IMR-90 (cell line): ENCODE results near the gene PCNP. TPM values are rescaled to one million over a fixed set of nuclear protein-coding genes. Genes with fewer than 3 reads are reported as not detected.
"Not testable (repeated sequence)": the region's sequence is repeated elsewhere in the genome, so short reads cannot be mapped to it uniquely, and the experiment has no call there.

Source experiments
- ATAC-seq: fragments of 200-7000 bp; cut with Tn5 transposase; 2 replicates; pipeline ENCODE4 v1.9.1; 2020; ENCODE audit warnings: low read depth, mild to moderate bottlenecking, moderate library complexity
- BruUV-seq: library from RNA; stranded (reverse); fragments of 400-500 nt; replicated peaks from 2 replicates; lab custom pipeline; 2021; lab: Mats Ljungman, UMichigan
- CTCF ChIA-PET: fragments of 300-600 bp; formaldehyde crosslinking; extraction: SDS; loops from one replicate; lab custom pipeline; 2021; ENCODE audit warnings: antibody characterized with exemption; lab: Yijun Ruan, JAX
- POLR2A ChIA-PET: fragments of 300-600 bp; sonication (Branson Sonifier 250); formaldehyde crosslinking; loops from one replicate; lab custom pipeline; 2022; ENCODE audit warnings: antibody characterized with exemption; ENCODE audit not compliant: unreplicated experiment; lab: Charles Lee
- DNase-seq: peaks from one replicate; pipeline ENCODE4 v3.0.0; 2013
- H2AFZ ChIP-seq: replicated peaks from 2 replicates; pipeline ENCODE3; 2013; ENCODE audit warnings: low read length, mild to moderate bottlenecking; ENCODE audit not compliant: poor library complexity
- H2AK5ac ChIP-seq: 2 replicates; pipeline ENCODE4 v1.6.1; 2013; ENCODE audit warnings: low read depth, low read length, inconsistent platforms
- H2AK9ac ChIP-seq: replicated peaks from 2 replicates; pipeline ENCODE3; 2013; ENCODE audit warnings: mild to moderate bottlenecking, low read depth, low read length, moderate library complexity; ENCODE audit not compliant: poor library complexity
- H2BK120ac ChIP-seq: 2 replicates; pipeline ENCODE4 v1.6.1; 2013; ENCODE audit warnings: low read depth, low read length, inconsistent platforms
- H2BK15ac ChIP-seq: 3 replicates; pipeline ENCODE4 v1.6.1; 2013; ENCODE audit warnings: low read depth, low read length, inconsistent platforms
- H2BK20ac ChIP-seq: 2 replicates; pipeline ENCODE4 v1.6.1; 2013; ENCODE audit warnings: low read depth, mild to moderate bottlenecking, inconsistent platforms, low read length, moderate library complexity
- H2BK5ac ChIP-seq: 2 replicates; pipeline ENCODE4 v1.6.1; 2013; ENCODE audit warnings: mild to moderate bottlenecking, low read depth, low read length, inconsistent platforms; ENCODE audit not compliant: poor library complexity, severe bottlenecking
- H3K14ac ChIP-seq: replicated peaks from 2 replicates; pipeline ENCODE4 v1.6.1; 2013; ENCODE audit warnings: low read depth, low read length, inconsistent platforms
- H3K18ac ChIP-seq: 2 replicates; pipeline ENCODE4 v1.6.1; 2013; ENCODE audit warnings: low read depth, low read length, control low read depth
- H3K23ac ChIP-seq: 2 replicates; pipeline ENCODE4 v1.6.1; 2013; ENCODE audit warnings: low read depth, low read length, inconsistent platforms
- H3K27ac ChIP-seq: 2 replicates; pipeline ENCODE4 v1.5.1; 2013; ENCODE audit warnings: mild to moderate bottlenecking, control low read depth, low read length; ENCODE audit not compliant: insufficient read depth
- H3K27me3 ChIP-seq: 2 replicates; pipeline ENCODE4 v1.6.1; 2013; ENCODE audit warnings: low read length; ENCODE audit not compliant: control insufficient read depth, insufficient read depth
- H3K36me3 ChIP-seq: 2 replicates; pipeline ENCODE4 v1.6.1; 2013; ENCODE audit warnings: low read length, mixed read lengths; ENCODE audit not compliant: control insufficient read depth, insufficient read depth
- H3K4ac ChIP-seq: 2 replicates; pipeline ENCODE4 v1.6.1; 2013; ENCODE audit warnings: low read depth, low read length, inconsistent platforms
- H3K4me1 ChIP-seq: 2 replicates; pipeline ENCODE4 v1.6.1; 2013; ENCODE audit warnings: low read length, mixed read lengths; ENCODE audit not compliant: control insufficient read depth, insufficient read depth
- H3K4me2 ChIP-seq: 2 replicates; pipeline ENCODE4 v1.6.1; 2013; ENCODE audit warnings: low read depth, mild to moderate bottlenecking, control low read depth, low read length, moderate library complexity
- H3K4me3 ChIP-seq: 2 replicates; pipeline ENCODE4 v1.5.1; 2013; ENCODE audit warnings: low read depth, mild to moderate bottlenecking, control low read depth, low read length, moderate library complexity; ENCODE audit not compliant: insufficient read depth
- H3K56ac ChIP-seq: 2 replicates; pipeline ENCODE4 v1.6.1; 2013; ENCODE audit warnings: low read length, inconsistent platforms; ENCODE audit not compliant: insufficient read depth; ENCODE audit errors: extremely low read depth
- H3K79me1 ChIP-seq, 2 experiments: 2 replicates each; pipeline ENCODE4 v1.6.1; 2013; ENCODE audit warnings: low read length in 2 of 2, inconsistent platforms in 1 of 2, low read depth in 1 of 2
- H3K9ac ChIP-seq: 2 replicates; pipeline ENCODE4 v1.6.1; 2013; ENCODE audit warnings: low read depth, low read length, control low read depth
- H3K9me1 ChIP-seq: 2 replicates; pipeline ENCODE4 v1.6.1; 2013; ENCODE audit warnings: low read length, inconsistent platforms; ENCODE audit not compliant: insufficient read depth
- H3K9me3 ChIP-seq: 2 replicates; pipeline ENCODE4 v1.6.1; 2013; ENCODE audit warnings: low read length; ENCODE audit not compliant: control insufficient read depth, insufficient read depth
- H4K20me1 ChIP-seq: 2 replicates; pipeline ENCODE4 v1.6.1; 2013; ENCODE audit warnings: low read length, inconsistent platforms; ENCODE audit not compliant: insufficient read depth
- H4K5ac ChIP-seq: 2 replicates; pipeline ENCODE4 v1.6.1; 2013; ENCODE audit warnings: mild to moderate bottlenecking, low read depth, low read length, control low read depth
- H4K8ac ChIP-seq, 2 experiments: 2 replicates each; pipeline ENCODE4 v1.6.1; 2013; ENCODE audit warnings: low read depth in 2 of 2, low read length in 2 of 2, control low read depth in 1 of 2, inconsistent platforms in 1 of 2
- H4K91ac ChIP-seq: 2 replicates; pipeline ENCODE4 v1.6.1; 2013; ENCODE audit warnings: low read depth, low read length, inconsistent platforms; ENCODE audit not compliant: insufficient read depth
- WGBS, 2 experiments: methylation state at CpG; one replicate each; pipeline versions ENCODE4 v1.1.5 to v1.1.7; 2013; ENCODE audit warnings: missing lambda C conversion rate in 2 of 2; ENCODE audit not compliant: insufficient read length in 1 of 2; ENCODE audit errors: extremely low coverage in 2 of 2; 5-methylcytosine and 5-hydroxymethylcytosine counted together
- dilution Hi-C: fragments of 300-500 bp; cut with HindIII; formaldehyde crosslinking; loops from one replicate; pipeline ENCODE4 v1.14.3; 2018; ENCODE audit warnings: low sequenced_read_pairs; ENCODE audit not compliant: unreplicated experiment
- in situ Hi-C: fragments of 300-500 bp; cut with MboI; formaldehyde crosslinking; loops from 3 replicates; pipeline ENCODE4 v1.14.3; 2019; ENCODE audit warnings: low sequenced_read_pairs, inconsistent platforms, mixed read lengths
- intact Hi-C: fragments of 100-400 bp; cut with micrococcal nuclease; formaldehyde crosslinking; loops from 2 replicates; pipeline ENCODE4 v1.10.0; 2022
- polyA plus RNA-seq, 3 experiments: library from polyadenylated mRNA; depleted of rRNA; stranded (reverse); fragments of >200 nt; gene quantifications; 2 replicates each; pipeline ENCODE4 v1.2.3, GENCODE V29; 2012; ENCODE audit warnings: low replicate concordance in 1 of 3
- total RNA-seq: library from RNA; depleted of rRNA; stranded (reverse); fragments of >200 nt; gene quantifications from 2 replicates; pipeline ENCODE4 v1.2.3, GENCODE V29; 2012

Gene PCNP
- total and polyA plus RNA-seq, 2 of the 4 experiments (the other 2 are of a cell fraction), result 34.6 to 53.2 TPM

DNA sequence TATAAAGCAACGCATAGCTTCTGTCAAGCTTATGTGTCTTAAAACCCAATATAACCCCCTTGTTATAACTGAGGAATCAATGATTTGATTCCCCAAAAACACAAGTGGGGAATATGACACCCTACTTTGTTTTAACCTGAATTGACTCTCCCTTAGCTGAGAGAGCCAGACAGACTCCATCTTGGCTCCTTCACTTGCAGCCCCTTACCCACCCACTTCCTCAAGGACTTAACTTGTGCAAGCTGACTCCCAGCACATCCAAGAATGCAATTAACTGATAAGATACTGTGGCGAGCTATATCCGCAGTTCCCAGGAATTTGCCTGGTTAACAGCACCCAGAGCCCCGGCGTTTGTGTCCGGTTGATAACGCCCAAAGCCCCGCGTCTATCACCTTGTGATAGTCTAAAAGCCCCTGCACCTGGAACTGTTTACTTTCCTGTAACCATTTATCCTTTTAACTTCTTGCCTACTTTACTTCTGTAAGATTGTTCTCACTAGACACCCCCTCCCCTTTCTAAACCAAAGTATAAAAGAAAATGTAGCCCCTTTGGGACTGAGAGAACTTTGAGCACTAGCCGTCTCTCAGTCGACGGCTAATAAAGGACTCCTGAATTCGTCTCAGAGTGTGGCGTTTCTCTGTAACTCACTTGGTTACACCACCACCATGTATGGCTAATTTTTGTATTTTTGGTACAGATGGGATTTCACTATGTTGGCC, 67.6 kb downstream of the PCNP start:
- in situ Hi-C loops, H2AK5ac ChIP-seq, H2BK15ac ChIP-seq, H3K36me3 ChIP-seq, H3K9ac ChIP-seq, H3K79me1 ChIP-seq, H2BK20ac ChIP-seq, dilution Hi-C loops, H4K20me1 ChIP-seq, ATAC-seq, H3K4me2 ChIP-seq, H2AK9ac ChIP-seq, H2BK120ac ChIP-seq, H3K4me1 ChIP-seq, H3K18ac ChIP-seq, H3K4ac ChIP-seq, intact Hi-C loops, H4K91ac ChIP-seq, H3K4me3 ChIP-seq, CTCF ChIA-PET, H3K9me1 ChIP-seq, H3K27me3 ChIP-seq, H3K14ac ChIP-seq, DNase-seq, H3K9me3 ChIP-seq, H2AFZ ChIP-seq, BruUV-seq, POLR2A ChIA-PET, H4K5ac ChIP-seq, H2BK5ac ChIP-seq, H3K27ac ChIP-seq, H4K8ac ChIP-seq, H3K56ac ChIP-seq, H3K23ac ChIP-seq: not testable (repeated sequence)
- no CpG with 5 or more reads among the region's 14 CpGs for WGBS, 2 experiments
